ENCODE measurements around the gene FGD6.

DNA sequence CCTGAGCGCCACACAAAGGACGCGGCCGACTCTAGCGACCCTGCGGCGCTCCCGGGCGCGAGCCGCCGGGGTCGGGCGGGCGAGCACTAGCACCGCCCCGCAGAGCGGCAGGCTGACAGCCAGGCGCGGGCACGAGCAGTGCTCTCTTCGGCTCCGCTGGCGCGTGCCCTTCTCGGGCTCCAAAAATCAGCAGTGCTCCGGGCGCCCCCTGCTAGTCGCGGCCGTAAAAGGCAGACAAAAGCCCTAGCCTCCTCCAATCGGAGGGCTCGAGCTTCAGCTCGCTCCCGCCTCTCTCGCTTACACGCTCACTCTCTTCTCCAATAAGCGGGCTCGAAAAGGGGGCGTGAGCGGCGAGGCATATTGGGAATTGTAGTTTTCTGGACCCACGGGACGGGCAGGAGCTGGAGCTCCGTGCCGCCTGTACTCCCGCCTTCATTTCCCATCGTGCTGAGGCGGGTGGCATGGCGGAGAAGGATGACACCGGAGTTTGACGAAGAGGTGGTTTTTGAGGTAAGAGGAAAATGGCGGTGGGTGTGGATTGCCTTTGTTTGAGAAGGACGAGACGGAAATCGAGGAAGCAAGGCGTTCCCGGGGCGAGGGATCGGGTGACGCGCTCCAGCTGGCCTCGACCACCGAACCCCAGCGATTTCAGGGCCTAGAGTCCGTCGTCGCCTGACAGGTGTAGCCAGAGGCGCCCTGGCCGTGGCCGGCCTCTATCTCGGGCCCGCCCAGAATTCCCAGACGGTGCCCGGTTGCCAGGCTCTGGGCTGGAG lies at the start of gene FGD6, which contains the start of gene VEZT:
- TF ChIP-seq, protein P1, sequence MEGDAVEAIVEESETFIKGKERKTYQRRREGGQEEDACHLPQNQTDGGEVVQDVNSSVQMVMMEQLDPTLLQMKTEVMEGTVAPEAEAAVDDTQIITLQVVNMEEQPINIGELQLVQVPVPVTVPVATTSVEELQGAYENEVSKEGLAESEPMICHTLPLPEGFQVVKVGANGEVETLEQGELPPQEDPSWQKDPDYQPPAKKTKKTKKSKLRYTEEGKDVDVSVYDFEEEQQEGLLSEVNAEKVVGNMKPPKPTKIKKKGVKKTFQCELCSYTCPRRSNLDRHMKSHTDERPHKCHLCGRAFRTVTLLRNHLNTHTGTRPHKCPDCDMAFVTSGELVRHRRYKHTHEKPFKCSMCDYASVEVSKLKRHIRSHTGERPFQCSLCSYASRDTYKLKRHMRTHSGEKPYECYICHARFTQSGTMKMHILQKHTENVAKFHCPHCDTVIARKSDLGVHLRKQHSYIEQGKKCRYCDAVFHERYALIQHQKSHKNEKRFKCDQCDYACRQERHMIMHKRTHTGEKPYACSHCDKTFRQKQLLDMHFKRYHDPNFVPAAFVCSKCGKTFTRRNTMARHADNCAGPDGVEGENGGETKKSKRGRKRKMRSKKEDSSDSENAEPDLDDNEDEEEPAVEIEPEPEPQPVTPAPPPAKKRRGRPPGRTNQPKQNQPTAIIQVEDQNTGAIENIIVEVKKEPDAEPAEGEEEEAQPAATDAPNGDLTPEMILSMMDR (IDR thresholded peaks at IDR 0.05): peak in 2 of 3 experiments; percentile 14 to 54
- peak; percentile 78 to 96 for TF ChIP-seq POLR2AphosphoS5 (IDR thresholded peaks at IDR 0.05; ENCODE audit: insufficient read depth in 1 of 2, low read depth in 1 of 2)
